Stimulated activated naive CD8-positive, alpha-beta T cell treated with anti-CD3 and anti-CD28 coated beads, Interleukin-15, amount 100 ng/mL, for 72 hours (primary cell): Measurements from ENCODE around the gene OR1F1.
"Not testable (repeated sequence)": the region's sequence is repeated elsewhere in the genome, so short reads cannot be mapped to it uniquely, and the experiment has no call there.

Source experiments
- ATAC-seq: fragments of 150-1000 bp; cut with Tn5 transposase; 2 replicates; pipeline ENCODE4 v1.10.0; 2021; ENCODE audit warnings: mild to moderate bottlenecking, moderate library complexity
- DNase-seq, 2 donors: peaks; one replicate each; pipeline ENCODE4 v3.0.0; 2021 to 2022
- H3K27ac Mint-ChIP-seq, 2 donors: one replicate each; pipeline ENCODE4 v1.8.0; 2022; ENCODE audit warnings: mild to moderate bottlenecking in 2 of 2, mixed read lengths in 2 of 2, moderate library complexity in 2 of 2
- H3K27me3 Mint-ChIP-seq: one replicate; pipeline ENCODE4 v1.8.0; 2022; ENCODE audit warnings: mixed read lengths
- H3K4me1 Mint-ChIP-seq: one replicate; pipeline ENCODE4 v1.8.0; 2022; ENCODE audit warnings: mild to moderate bottlenecking, mixed read lengths
- H3K4me3 Mint-ChIP-seq, 2 donors: one replicate each; pipeline ENCODE4 v1.8.0; 2022; ENCODE audit warnings: mild to moderate bottlenecking in 2 of 2, mixed read lengths in 2 of 2, moderate library complexity in 1 of 2
- H3K9me3 Mint-ChIP-seq, 2 donors: one replicate each; pipeline ENCODE4 v1.8.0; 2022; ENCODE audit warnings: mixed read lengths in 2 of 2

The OR1F1 gene

DNA sequence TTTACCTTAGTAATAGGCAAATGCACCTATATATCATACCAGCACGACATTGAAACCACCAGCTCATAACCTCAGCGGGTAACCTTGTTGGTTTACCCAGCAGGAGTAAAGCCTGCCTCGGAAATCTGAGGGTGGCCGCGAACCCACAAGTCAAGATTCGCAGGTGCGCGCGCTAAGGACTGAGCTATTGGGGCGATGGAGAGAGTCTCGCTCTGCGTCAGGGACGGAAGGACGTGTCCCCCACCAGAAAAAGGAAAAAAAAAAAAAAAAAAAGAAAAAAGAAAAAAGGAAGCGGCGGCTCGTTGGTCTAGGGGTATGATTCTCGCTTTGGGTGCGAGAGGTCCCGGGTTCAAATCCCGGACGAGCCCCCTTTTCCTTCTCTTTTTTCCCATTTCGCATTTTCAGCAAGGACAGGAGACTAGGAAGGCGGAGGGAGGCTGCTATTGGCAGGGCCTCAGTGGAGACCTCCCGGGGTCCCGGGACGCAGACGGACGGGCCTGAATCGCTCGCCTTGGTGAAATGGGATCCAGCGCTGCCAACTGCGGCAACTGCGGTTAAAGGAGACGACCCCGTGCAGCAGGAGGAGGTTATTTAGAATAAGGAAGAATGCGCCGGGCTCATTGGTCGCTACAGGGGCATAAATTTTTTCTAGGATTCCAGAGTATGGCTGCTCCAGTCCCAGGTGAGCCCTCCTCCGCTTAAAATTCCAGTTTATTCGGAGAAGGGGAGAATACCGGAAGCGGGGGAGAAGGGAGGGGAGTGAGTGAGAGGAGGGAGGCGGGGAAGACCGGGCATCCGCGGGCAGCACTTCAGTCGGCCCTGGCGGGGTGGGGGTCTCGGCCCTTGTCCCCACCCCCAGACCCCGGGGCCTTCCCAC lies at the start of gene OR1F1:
TSS of gene OR1F1 (plus strand) at position 407 of the 877 bp plus-strand sequence.
- Mint-ChIP-seq H3K27ac (peak within 1 kb of the TSS; percentile 86 to 98), H3K9me3 (no peaks in the 10 kb centered on the region), H3K4me3 (peak within 1 kb of the TSS; percentile 93), H3K27me3 (peaks cover 92% of the 10 kb centered on the region), H3K4me1 (peaks cover 73% of the 10 kb centered on the region)
- DNase-seq (peak; percentile 82 to 91), ATAC-seq (peak; percentile 65)

DNA sequence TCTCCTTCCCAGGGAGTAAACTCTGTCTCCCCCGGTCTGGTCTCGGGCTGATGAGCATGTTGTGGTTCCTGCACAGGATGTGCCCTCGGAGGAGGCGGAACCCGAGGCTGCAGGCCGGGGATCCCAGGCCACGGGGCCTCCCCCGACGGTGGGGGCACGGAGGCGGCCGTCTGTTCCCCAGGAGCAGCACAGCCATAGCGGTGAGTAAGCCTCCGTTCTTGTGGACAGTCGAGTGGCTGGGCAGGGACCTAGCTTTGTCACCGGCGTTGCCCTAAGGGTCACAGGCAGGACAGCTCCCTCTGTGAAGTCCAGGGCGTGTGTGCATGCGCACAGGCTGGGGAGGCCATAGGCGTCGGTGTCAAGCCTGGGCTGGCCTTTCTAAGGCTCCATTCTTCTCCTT lies 49.7 kb upstream of the OR1F1 start:
- H3K27ac Mint-ChIP-seq, result no peak overlapping the region
- ATAC-seq, result no peak
- H3K4me3 Mint-ChIP-seq, result no peak overlapping the region

DNA sequence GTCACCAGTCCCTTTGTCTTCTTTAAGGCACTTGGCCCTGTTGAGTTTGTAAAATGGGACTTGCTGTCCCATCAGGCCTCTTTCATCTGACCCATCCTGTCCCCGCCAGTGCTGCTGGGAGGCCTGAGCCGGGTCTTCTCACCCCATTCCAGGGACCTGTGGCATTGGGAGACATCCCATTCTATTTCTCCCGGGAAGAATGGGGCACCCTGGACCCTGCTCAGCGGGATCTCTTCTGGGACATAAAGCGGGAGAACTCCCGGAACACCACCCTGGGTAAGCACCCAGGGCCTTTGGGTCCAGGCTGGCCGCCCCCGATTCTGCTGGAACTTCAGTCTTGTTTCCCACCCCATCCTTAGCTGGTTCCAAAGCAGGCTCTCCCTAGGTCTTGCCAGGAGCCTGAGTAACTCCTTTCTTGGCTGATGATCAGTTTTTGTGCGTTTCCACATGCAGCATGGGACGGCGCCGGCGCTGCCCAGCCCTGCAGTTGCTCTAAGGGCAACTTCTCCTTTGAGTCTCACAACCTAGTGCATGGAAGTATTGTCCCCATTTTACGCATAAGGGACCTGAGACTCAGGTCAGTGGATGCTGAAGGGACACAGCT lies 49.1 kb upstream of the OR1F1 start:
- Mint-ChIP-seq H3K4me1 (peaks cover 29% of the 10 kb centered on the region), H3K27me3 (no peaks in the 10 kb centered on the region), H3K27ac (no peak overlapping the region), H3K9me3 (no peaks in the 10 kb centered on the region), H3K4me3 (no peak overlapping the region)
- ATAC-seq (no peak), DNase-seq (no peak)

More for the DNA sequence above, 49.7 kb upstream of the OR1F1 start:
- H3K9me3 Mint-ChIP-seq, result no peaks in the 10 kb centered on the region
- peaks cover 30% of the 10 kb centered on the region for H3K4me1 Mint-ChIP-seq
- DNase-seq, result no peak
- H3K27me3 Mint-ChIP-seq, result no peaks in the 10 kb centered on the region

DNA sequence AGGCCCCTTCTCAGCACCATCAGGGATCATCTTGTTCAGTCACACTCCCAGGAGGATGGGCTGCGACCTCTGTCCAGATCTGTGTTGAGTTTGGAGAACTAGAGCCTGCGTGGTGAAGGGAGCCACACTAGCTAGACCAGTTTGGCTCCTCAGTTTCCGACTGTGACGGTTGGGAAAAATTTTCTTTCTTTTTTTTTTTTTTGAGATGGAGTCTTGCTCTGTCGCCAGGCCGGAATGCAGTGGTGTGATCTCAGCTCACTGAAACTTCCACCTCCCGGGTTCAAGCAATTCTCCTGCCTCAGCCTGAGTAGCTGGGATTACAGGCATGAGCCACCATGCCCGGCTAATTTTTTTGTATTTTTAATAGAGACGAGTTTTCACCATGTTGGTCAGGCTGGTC lies 48.4 kb upstream of the OR1F1 start:
- H3K27ac Mint-ChIP-seq, H3K9me3 Mint-ChIP-seq, H3K4me3 Mint-ChIP-seq, H3K27me3 Mint-ChIP-seq, ATAC-seq, DNase-seq: not testable (repeated sequence)
- peaks cover 29% of the 10 kb centered on the region for H3K4me1 Mint-ChIP-seq

DNA sequence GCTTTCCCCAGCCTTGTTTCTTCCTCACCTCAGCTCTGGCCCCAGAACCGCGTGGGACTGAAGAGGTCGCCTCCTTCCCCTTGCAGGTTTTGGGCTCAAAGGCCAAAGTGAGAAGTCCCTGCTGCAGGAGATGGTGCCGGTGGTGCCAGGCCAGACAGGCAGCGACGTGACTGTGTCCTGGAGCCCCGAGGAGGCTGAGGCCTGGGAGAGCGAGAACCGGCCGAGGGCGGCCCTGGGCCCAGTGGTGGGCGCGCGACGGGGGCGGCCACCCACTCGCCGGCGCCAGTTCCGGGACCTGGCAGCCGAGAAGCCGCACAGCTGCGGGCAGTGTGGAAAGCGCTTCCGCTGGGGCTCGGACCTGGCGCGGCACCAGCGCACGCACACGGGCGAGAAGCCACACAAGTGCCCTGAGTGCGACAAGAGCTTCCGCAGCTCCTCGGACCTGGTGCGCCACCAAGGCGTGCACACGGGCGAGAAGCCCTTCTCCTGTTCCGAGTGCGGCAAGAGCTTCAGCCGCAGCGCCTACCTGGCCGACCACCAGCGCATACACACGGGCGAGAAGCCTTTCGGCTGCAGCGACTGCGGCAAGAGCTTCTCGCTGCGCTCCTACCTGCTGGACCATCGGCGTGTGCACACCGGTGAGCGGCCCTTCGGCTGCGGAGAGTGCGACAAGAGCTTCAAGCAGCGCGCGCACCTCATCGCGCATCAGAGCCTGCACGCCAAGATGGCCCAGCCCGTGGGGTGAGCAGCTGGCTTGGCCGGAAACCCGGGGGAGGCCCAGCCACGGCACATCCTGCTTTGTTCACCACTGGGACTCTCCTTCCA lies 47.2 kb upstream of the OR1F1 start:
- Mint-ChIP-seq H3K27me3 (no peaks in the 10 kb centered on the region), H3K4me1 (peaks cover 26% of the 10 kb centered on the region), H3K4me3 (no peak overlapping the region), H3K9me3 (no peaks in the 10 kb centered on the region), H3K27ac (no peak overlapping the region)
- ATAC-seq (no peak), DNase-seq (no peak)

DNA sequence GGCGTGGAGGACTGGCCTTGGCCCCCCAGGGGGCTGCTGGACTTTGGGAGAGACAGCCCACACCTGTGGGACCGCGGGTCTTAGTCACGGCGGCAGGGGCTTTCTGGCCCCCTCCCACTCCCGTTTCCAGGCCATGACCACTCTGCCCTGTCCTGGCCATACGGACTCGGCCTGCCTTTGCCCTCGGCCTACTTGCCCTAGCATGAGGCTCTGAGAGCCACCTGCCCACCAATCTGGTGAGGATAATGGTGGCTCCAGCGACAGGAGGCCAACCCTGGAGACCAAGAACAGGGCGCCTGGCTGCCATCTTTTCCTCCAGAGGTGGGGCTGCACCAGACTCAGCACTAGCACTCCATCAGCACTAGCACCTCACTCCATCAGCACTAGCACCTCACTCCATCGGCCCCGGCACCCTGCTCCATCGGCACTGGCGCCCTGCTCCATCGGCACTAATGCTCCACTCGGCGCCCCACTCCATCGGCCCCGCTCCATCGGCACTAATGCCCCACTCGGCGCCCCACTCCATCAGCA lies 46.2 kb upstream of the OR1F1 start:
- Mint-ChIP-seq H3K27me3 (no peaks in the 10 kb centered on the region), H3K4me3 (no peak overlapping the region), H3K9me3 (no peaks in the 10 kb centered on the region), H3K27ac (no peak overlapping the region), H3K4me1 (peaks cover 19% of the 10 kb centered on the region)
- DNase-seq, result no peak
- no peak for ATAC-seq

DNA sequence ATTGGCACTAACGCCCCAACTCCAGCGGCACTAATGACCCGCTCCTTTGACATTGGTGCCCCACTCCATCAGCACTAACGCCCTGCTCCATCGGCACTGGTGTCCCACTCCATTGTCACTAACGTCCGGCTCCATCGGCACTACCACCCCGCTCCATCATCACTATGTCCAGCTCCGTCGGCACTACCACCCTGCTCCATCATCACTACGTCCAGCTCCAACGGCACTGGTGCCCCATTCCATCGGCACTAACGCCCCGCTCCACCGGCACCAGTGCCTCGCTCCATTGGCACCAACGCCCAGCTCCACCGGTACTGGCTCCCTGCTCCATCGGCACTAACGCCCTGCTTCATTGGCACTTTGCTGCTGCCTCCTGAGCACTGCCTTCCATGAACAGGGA lies 45.7 kb upstream of the OR1F1 start:
- H3K4me1 Mint-ChIP-seq, result peaks cover 14% of the 10 kb centered on the region
- H3K9me3 Mint-ChIP-seq, result no peaks in the 10 kb centered on the region
- ATAC-seq (no peak), DNase-seq (no peak)
- H3K27me3 Mint-ChIP-seq, result no peaks in the 10 kb centered on the region
- no peak overlapping the region for H3K27ac Mint-ChIP-seq
- no peak overlapping the region for H3K4me3 Mint-ChIP-seq

DNA sequence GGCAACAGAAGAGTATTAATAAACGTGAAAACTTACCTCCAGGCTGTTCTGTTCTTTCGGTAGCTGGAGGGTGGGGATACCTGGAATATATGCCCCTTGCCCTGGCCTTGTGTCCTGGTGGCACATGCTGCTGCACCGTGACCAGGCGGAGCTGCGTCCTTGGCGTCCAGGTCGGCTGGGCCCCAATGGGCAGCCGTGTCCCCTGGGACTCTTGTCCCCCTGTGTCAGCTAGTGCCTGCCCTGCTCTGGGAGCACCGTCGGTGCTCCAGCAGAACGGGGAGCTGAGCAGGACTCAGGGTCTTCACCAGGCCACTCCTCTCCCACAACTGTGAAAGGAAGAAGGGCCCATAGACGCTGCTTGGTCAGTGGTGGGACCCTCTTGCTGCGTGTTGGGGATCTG lies 45.2 kb upstream of the OR1F1 start:
- Mint-ChIP-seq H3K27me3 (no peaks in the 10 kb centered on the region), H3K4me3 (no peak overlapping the region), H3K27ac (no peak overlapping the region), H3K9me3 (no peaks in the 10 kb centered on the region), H3K4me1 (peaks cover 10% of the 10 kb centered on the region)
- DNase-seq, result no peak
- ATAC-seq, result no peak

DNA sequence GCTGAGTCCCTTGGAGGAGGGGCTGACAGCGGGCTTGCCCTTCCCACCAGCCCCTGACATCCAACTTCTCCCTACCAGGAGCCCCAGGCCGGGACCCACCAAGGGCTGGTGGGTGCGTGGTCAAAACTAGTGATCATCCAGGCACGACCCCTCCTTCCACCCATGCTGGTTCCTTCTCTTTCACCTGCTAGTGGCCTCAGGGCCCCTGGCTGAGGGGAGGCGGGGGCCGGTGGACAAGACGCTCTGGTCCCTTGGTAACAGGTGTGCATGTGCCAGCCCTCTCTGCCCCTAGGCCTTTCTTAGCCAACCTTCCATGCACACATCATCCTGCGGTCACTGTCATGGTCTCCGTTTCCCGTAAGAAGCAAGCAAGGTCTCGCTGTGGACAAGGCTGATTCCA lies 44.8 kb upstream of the OR1F1 start:
- ATAC-seq (no peak), DNase-seq (no peak)
- H3K27me3 Mint-ChIP-seq, result no peaks in the 10 kb centered on the region
- no peak overlapping the region for H3K4me3 Mint-ChIP-seq
- peaks cover 6% of the 10 kb centered on the region for H3K4me1 Mint-ChIP-seq
- no peak overlapping the region for H3K27ac Mint-ChIP-seq
- no peaks in the 10 kb centered on the region for H3K9me3 Mint-ChIP-seq

DNA sequence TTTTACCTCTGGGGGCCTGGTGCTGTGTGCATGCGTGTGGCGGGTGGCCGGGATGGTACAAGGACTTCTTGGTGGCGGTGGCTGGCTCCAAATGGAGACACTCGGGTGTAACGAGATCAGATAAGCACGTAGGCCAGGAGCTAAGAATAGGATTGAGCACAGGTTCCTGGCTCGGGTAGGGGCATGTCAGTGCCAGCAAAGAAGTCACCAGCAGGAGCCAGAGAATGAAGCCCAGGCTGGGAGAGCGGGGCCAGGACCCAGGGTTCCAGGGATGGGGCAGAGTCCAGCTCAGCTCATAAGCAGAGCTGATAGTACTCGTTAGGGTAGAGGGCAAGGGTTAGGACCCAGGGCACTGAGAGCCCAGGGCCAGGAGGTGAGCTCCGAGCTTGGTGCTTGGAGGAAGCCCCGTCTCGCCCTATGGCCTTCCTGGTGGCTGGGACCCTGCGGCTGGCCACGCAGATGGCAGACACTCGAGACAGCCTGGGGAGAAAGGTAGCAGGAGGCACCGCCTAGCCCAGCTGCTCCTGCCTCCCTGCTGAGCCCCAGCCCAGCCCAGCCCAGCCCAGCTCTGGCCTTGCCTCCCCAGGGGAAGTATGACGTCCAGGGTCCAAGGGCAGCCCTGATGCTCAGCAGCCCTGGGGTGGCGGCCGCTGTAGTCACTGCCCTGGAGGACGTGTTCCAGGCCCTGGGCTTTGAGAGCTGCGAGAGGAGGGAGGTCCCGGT lies 44.2 kb upstream of the OR1F1 start:
- ATAC-seq, result no peak
- Mint-ChIP-seq H3K4me1 (peaks cover 7% of the 10 kb centered on the region), H3K9me3 (no peaks in the 10 kb centered on the region), H3K4me3 (no peak overlapping the region), H3K27me3 (no peaks in the 10 kb centered on the region), H3K27ac (no peak overlapping the region)
- no peak for DNase-seq

DNA sequence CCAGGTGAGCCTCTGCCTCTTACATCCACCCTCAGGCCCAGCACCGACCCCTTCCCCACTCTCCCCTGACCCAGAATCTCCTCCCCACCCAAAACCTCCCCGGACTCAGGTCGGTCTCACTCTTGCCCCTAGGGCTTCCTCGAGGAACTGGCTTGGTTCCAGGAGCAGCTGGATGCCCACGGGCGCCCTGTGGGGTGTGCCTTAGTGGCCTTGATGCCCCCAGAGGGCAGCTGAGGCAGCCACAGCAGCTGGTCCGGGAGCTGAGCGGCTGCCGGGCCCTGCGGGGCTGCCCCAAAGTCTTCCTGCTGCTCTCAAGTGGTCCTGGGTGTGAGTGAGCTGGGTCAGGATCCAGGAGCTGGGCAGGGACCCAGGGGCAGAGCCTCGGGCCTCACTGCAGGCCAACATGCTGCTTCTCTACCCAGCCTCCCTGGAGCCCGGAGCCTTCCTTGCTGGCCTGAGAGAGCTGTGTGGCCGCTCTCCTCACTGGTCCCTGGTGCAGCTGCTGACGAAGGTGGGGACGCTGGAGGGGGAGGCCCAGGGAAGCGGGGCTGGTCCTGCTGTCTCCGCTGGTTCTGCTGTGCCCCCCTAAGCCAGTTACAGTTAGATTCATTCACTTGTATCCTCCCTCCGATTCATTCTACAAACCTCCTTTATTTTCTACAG lies 43.6 kb upstream of the OR1F1 start:
- Mint-ChIP-seq H3K27me3 (no peaks in the 10 kb centered on the region), H3K4me3 (no peak overlapping the region), H3K9me3 (no peaks in the 10 kb centered on the region), H3K4me1 (peaks cover 8% of the 10 kb centered on the region), H3K27ac (no peak overlapping the region)
- DNase-seq, result no peak
- ATAC-seq, result no peak

DNA sequence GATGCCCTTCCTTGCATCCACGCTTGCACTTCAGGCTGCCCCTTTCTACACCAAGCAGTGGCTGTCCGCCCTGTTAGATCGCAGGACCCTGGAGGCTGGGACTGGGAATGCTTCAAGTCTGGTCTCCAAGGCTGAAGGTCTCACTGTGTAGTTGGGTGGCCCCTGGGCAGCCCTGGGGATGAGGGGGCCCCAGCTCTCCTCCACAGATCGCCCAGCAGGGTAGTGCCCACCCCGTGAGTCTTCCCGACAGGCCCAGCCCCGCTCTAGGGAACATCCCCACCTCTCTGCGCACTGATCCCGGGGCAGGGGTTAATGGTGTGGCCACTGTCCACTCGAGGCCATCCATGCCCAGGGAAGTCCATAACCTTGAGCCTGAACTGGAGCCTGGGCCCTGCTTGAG lies 42.9 kb upstream of the OR1F1 start:
- H3K27ac Mint-ChIP-seq, result peak overlapping the region in 1 of 2 donors; percentile 25
- H3K4me1 Mint-ChIP-seq, result peaks cover 15% of the 10 kb centered on the region
- no peak overlapping the region for H3K4me3 Mint-ChIP-seq
- H3K9me3 Mint-ChIP-seq, result no peaks in the 10 kb centered on the region
- DNase-seq, result no peak
- no peaks in the 10 kb centered on the region for H3K27me3 Mint-ChIP-seq
- ATAC-seq, result no peak

DNA sequence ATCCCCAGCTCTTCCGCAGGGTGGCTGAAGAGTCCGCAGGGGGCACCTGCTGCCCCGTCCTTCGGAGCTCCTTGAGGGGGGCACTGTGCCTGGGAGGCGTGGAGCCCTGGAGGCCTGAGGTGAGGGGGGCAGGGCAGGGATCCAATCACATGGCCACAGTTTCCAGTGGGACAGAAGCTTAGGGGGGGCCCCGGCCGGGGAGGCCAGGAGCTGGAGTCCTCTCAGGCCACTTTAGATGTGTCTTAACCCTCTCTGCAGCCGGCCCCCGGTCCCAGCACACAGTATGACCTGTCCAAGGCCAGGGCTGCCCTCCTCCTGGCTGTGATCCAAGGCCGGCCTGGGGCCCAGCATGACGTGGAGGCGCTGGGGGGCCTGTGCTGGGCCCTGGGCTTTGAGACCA lies 42.3 kb upstream of the OR1F1 start:
- DNase-seq (no peak), ATAC-seq (no peak)
- Mint-ChIP-seq H3K27ac (peak overlapping the region in 1 of 2 donors; percentile 25), H3K4me3 (no peak overlapping the region), H3K4me1 (peaks cover 18% of the 10 kb centered on the region), H3K9me3 (no peaks in the 10 kb centered on the region), H3K27me3 (no peaks in the 10 kb centered on the region)

DNA sequence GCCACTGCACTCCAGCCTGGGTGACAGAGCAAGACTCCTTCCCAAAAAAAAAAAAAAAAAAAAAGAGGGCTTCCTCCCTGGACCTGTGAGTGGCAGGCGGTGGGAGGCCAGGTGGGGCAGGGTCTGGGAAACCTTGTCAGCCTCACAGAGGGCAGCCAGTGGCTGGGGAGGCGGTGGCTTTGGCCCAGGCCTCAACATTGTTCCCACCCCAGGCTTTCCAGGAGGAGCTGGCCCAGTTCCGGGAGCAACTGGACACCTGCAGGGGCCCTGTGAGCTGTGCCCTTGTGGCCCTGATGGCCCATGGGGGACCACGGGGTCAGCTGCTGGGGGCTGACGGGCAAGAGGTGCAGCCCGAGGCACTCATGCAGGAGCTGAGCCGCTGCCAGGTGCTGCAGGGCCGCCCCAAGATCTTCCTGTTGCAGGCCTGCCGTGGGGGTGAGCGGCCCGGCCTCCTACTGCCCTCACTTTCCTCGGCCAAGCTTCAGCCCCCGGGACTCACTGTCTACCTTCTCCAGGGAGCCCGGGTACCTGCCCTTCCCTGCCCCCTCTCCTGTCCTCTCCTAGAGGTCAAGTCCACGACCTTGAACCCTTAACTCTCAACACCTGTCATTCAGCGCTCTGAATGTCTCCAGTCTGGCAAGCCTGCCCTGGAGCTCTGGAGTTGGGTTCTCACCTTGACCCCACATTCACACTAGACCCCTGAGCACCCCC lies 40.8 kb upstream of the OR1F1 start:
- H3K9me3 Mint-ChIP-seq, result no peaks in the 10 kb centered on the region
- DNase-seq (no peak), ATAC-seq (no peak)
- peaks cover 29% of the 10 kb centered on the region for H3K4me1 Mint-ChIP-seq
- H3K4me3 Mint-ChIP-seq, result no peak overlapping the region
- no peaks in the 10 kb centered on the region for H3K27me3 Mint-ChIP-seq
- no peak overlapping the region for H3K27ac Mint-ChIP-seq
